ENCODE data around the gene ATIC.
A peak's percentile ranks its signal among the peaks of the same experiment; 100 is the strongest.
"Not testable (repeated sequence)": the region's sequence is repeated elsewhere in the genome, so short reads cannot be mapped to it uniquely, and the experiment has no call there.

ATIC gene

DNA sequence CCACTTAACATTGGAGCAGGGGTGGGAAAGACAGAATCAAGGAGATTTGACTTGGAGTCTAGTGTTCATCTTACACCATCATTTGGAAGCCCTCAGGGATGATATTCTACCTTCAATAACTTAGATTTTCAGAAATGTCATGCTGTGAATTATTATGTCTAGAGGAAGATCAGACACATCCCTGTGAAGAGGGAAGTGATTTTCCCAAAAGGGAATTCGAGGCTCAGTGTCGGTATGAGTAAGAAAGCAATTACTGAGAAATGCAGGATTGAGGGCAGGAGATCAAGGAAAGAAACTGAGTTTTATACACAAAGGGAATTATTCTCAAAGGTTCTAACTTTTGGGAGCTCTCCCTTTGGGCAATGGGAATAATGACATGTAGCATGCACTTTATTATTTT is 25.6 kb upstream of the ATIC start:
- H3K36me3 ChIP-seq (ENCODE audit: insufficient read depth, low read length) = no peaks in the 10 kb centered on the region
- H2AFZ ChIP-seq (ENCODE audit: low read depth, low read length) = no peak overlapping the region
- H3K4me3 ChIP-seq (ENCODE audit: low read length) = no peak overlapping the region
- no peaks in the 10 kb centered on the region for H3K27me3 ChIP-seq (ENCODE audit: insufficient read depth, low read length)
- no peaks in the 10 kb centered on the region for H3K9me3 ChIP-seq (ENCODE audit: low read length)
- no peaks in the 10 kb centered on the region for H3K4me1 ChIP-seq (ENCODE audit: insufficient read depth, low read length)

DNA sequence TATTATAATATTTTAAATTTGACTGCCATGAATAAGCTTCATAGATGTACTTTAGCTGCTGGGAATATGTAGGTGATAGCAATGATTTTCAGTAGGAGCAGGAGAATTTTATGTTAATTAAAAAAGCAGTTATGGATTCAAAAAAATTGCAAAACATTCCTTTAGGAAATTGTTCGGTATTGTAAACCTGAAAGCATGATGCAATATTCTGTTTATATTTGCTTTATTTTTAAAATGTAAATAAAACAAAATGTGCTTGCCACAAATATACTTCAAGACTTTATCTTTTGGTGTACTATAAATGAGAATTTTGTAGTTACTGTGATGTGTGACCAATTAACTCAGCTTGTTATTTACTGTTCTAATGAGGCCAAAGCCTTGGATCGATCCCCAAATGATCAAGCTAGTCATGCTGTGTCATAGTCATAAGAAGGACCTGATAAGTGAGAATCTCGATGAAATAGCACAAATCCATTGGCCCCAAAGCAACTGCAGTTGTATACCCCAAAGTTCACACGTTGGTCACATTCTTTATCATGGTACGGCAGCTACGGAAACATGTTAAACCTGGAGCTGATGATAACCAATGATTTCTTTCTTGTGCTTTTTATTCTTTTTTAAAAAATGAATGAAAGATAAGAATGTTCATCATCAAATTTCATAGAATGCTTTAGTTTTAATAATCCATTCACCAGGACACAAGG is 23.6 kb upstream of the ATIC start:
- no peaks in the 10 kb centered on the region for H3K36me3 ChIP-seq (ENCODE audit: insufficient read depth, low read length)
- no peak overlapping the region for H2AFZ ChIP-seq (ENCODE audit: low read depth, low read length)
- H3K4me3 ChIP-seq (ENCODE audit: low read length) = no peak overlapping the region
- H3K4me1 ChIP-seq (ENCODE audit: insufficient read depth, low read length) = no peaks in the 10 kb centered on the region
- H3K27me3 ChIP-seq (ENCODE audit: insufficient read depth, low read length) = no peaks in the 10 kb centered on the region
- no peaks in the 10 kb centered on the region for H3K9me3 ChIP-seq (ENCODE audit: low read length)

DNA sequence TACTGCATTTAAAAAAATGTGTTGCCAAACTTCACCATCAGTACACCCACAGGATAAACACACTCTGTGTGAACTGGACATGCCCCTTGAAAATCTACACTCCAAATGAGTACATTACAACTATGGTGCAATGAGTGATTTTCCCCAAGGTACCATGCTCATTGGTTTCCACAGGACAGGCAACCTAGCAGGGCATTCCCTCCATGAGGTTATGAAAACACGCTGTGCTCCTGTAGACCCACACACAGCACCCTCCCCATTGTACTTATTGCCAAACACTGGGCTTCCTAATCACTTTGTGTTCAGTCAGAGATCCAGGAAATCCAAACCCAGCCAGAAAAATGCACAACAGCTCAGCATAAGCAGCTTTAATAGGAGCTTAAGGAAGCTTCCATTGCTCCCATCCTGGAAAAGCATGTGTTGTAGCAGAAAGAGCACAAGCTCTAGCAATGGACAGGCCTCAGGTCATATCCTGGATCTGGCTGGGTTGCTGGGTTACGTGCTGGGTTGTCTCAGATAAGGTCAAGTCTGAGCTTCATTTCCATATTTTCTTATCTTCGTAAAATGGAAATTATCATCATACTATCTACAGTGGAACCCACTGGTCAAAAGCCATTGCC is 20.8 kb upstream of the ATIC start:
- no peaks in the 10 kb centered on the region for H3K27me3 ChIP-seq (ENCODE audit: insufficient read depth, low read length)
- no peaks in the 10 kb centered on the region for H3K4me1 ChIP-seq (ENCODE audit: insufficient read depth, low read length)
- H3K36me3 ChIP-seq (ENCODE audit: insufficient read depth, low read length) = no peaks in the 10 kb centered on the region
- no peak overlapping the region for H2AFZ ChIP-seq (ENCODE audit: low read depth, low read length)
- H3K4me3 ChIP-seq (ENCODE audit: low read length) = no peak overlapping the region
- H3K9me3 ChIP-seq (ENCODE audit: low read length) = no peaks in the 10 kb centered on the region

DNA sequence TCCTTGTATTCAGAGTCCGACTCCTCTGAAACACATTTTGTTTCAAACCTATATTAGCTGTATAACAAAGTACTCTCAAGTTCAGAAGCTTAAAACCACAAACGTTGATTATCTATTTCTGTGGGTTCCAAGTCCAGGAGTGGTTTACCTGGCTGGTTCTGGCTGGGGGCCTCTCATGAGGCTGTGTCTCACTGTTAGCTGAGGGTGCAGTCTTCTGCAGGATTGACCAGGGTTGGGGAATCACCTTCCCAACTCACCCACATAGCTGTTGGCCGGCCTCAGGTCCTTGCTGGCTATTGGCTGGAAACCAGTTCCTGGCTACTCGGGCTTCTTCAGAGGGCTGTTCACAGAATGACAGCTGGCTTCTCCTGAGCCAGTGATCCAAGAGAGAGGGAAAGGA is 18.0 kb upstream of the ATIC start:
- Histone ChIP-seq H3K9me3 (ENCODE audit: low read length) (no peaks in the 10 kb centered on the region), H3K4me1 (ENCODE audit: insufficient read depth, low read length) (no peaks in the 10 kb centered on the region), H3K27me3 (ENCODE audit: insufficient read depth, low read length) (no peaks in the 10 kb centered on the region), H3K36me3 (ENCODE audit: insufficient read depth, low read length) (no peaks in the 10 kb centered on the region), H2AFZ (ENCODE audit: low read depth, low read length) (no peak overlapping the region), H3K4me3 (ENCODE audit: low read length) (no peak overlapping the region)

DNA sequence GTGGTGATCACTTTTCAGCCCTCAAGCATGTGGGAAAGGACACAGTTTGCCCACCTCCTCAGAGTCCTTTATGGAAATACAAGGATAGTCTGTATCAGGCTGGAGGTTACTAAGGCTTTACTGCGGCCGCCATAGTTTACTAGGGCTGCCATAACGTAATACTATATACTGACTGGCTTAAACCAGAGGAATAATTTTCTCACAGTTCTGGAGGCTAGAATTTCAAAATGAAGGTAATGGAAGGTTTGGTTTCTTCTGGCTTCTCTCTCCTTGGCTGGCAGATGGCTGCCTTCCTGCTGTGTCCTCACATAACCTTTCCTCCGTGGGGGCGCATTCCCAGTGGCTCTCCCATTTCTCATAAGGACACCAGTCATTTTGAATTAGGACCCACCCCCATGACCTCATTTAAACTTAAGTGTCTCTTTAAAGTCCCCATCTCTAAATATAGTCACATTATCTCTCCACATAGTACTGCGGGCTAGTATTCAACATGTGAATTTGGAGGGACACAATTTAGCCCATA is 12.5 kb upstream of the ATIC start:
- no peaks in the 10 kb centered on the region for H3K27me3 ChIP-seq (ENCODE audit: insufficient read depth, low read length)
- H3K4me3 ChIP-seq (ENCODE audit: low read length) = no peak overlapping the region
- H2AFZ ChIP-seq (ENCODE audit: low read depth, low read length) = no peak overlapping the region
- H3K36me3 ChIP-seq (ENCODE audit: insufficient read depth, low read length) = no peaks in the 10 kb centered on the region
- H3K9me3 ChIP-seq (ENCODE audit: low read length) = peaks cover 1% of the 10 kb centered on the region
- H3K4me1 ChIP-seq (ENCODE audit: insufficient read depth, low read length) = no peaks in the 10 kb centered on the region

DNA sequence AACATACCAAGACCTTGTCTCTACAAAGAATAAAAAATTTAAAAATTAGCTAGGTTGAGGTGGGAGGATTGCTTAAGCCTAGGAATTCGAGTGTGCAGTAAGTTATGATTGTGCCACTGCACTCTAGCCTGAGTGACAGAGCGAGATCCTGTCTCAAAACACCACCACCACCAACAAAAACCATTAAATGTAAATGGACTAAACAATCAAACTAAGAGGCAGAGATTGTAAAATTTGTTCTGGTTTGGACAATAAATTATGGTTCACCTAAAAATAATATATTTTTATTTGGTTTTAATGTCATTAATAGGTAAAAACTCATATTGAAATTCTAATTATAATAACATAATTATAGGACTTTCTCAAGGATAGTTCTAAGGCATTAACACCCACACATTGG is 9.9 kb upstream of the ATIC start:
- Histone ChIP-seq H3K4me3 (ENCODE audit: low read length) (no peak overlapping the region), H3K27me3 (ENCODE audit: insufficient read depth, low read length) (no peaks in the 10 kb centered on the region), H3K4me1 (ENCODE audit: insufficient read depth, low read length) (no peaks in the 10 kb centered on the region), H3K9me3 (ENCODE audit: low read length) (peaks cover 1% of the 10 kb centered on the region), H3K36me3 (ENCODE audit: insufficient read depth, low read length) (no peaks in the 10 kb centered on the region), H2AFZ (ENCODE audit: low read depth, low read length) (no peak overlapping the region)

DNA sequence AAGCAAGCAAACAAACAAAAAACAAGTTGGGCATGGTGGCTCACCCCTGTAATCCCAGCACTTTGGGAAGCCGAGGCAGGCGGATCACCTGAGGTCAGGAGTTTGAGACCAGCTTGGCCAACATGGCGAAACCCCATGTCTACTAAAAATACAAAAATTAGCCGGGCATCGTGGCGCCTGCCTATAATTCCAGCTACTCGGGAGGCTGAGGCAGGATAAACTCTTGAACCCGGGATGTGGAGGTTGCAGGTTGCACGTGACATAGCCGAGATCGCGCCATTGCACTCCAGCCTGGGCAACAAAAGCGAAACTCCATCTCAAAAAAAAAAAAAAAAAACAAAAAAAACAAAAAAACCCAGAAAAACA is 617 bp upstream of the ATIC start:
- not testable (repeated sequence) for H3K9me3 ChIP-seq (ENCODE audit: low read length); H3K27me3 ChIP-seq (ENCODE audit: insufficient read depth, low read length); H3K36me3 ChIP-seq (ENCODE audit: insufficient read depth, low read length); H3K4me1 ChIP-seq (ENCODE audit: insufficient read depth, low read length)
- peak overlapping the region; percentile 37 for H3K4me3 ChIP-seq (ENCODE audit: low read length)
- peak overlapping the region; percentile 84 for H2AFZ ChIP-seq (ENCODE audit: low read depth, low read length)

DNA sequence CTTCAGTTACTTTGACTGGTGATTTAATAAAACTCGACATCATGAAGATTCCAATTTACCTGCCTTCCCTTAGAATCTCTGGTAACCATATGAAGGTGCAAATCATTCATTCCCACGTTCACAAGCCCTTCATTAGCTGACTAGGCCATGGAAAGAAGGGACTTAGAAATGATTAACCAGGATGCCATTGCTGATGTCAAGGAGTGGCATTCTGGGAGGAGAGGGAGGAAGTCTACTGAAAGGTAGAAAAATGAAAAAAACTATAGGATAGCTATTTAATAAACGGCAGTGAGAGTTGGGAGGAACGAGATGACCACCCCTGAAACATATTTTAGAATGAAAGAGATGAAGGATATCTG is 1.4 kb downstream of the ATIC start:
- H3K36me3 ChIP-seq (ENCODE audit: insufficient read depth, low read length) = no peaks in the 10 kb centered on the region

DNA sequence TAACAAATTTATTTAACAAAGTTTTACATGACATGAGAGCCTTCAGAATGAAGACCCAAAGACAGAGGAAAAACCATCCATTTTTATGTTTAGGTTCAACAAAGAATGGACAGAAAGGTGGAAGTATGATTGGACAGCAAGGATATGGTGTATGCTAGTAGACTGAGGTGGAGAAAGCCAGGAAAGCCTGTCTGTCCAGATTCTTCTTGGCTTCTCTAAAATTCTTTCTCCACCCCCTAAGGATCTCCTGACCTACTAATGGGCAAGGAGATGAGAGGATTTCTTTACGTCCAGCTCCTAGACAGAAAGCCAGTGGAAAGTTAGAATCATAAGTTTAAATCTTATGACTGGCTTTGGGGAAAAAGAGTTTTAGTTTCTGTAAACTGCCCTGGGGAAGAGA is 3.0 kb downstream of the ATIC start:
- Histone ChIP-seq H3K27me3 (ENCODE audit: insufficient read depth, low read length) (no peaks in the 10 kb centered on the region), H3K4me1 (ENCODE audit: insufficient read depth, low read length) (no peaks in the 10 kb centered on the region), H3K9me3 (ENCODE audit: low read length) (no peaks in the 10 kb centered on the region), H2AFZ (ENCODE audit: low read depth, low read length) (no peak overlapping the region), H3K4me3 (ENCODE audit: low read length) (no peak overlapping the region), H3K36me3 (ENCODE audit: insufficient read depth, low read length) (no peaks in the 10 kb centered on the region)

More for the DNA sequence above, 1.4 kb downstream of the ATIC start:
- H3K4me3 ChIP-seq (ENCODE audit: low read length) = no peak overlapping the region
- H2AFZ ChIP-seq (ENCODE audit: low read depth, low read length) = no peak overlapping the region
- no peaks in the 10 kb centered on the region for H3K9me3 ChIP-seq (ENCODE audit: low read length)
- H3K4me1 ChIP-seq (ENCODE audit: insufficient read depth, low read length) = no peaks in the 10 kb centered on the region
- no peaks in the 10 kb centered on the region for H3K27me3 ChIP-seq (ENCODE audit: insufficient read depth, low read length)

DNA sequence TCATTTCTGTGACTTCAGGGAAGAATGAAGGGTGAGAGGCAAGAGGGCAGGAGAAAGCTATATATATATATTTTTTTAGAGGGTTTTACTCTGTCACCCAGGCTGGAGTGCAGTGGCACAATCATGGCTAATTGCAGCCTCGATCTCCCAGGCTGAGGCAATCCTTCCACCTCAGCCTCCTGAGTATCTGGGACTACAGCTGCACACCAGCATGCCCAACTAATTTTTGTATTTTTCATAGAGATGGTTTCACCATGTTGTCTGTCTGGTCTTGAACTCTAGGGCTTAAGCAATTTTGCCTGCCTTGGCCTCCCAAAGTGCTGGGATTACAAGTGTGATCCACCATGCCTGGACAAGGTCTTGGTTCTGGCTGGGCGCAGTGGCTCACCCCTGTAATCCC is 3.4 kb downstream of the ATIC start:
- Histone ChIP-seq H3K4me1 (ENCODE audit: insufficient read depth, low read length) (no peaks in the 10 kb centered on the region), H3K27me3 (ENCODE audit: insufficient read depth, low read length) (no peaks in the 10 kb centered on the region), H2AFZ (ENCODE audit: low read depth, low read length) (no peak overlapping the region), H3K9me3 (ENCODE audit: low read length) (no peaks in the 10 kb centered on the region), H3K36me3 (ENCODE audit: insufficient read depth, low read length) (no peaks in the 10 kb centered on the region), H3K4me3 (ENCODE audit: low read length) (no peak overlapping the region)

DNA sequence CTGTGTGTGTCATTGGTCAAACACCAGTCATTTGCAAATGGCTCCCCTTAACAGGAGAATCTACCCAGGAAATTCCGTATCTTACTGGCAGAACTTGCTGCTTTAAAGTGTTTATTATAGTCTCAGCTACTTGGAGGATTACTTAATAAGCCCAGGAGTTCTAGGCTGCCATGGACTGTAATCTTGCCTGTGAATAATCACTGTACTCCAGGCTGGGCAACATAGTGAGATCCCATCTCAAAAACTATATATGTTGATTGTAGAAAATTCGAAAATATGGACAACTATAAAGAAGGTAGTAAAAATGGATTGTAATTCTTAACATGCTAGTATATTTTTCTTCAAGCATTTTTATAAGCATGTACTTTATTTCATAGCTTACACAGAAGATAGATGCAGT is 4.5 kb downstream of the ATIC start:
- no peak overlapping the region for H2AFZ ChIP-seq (ENCODE audit: low read depth, low read length)
- H3K27me3 ChIP-seq (ENCODE audit: insufficient read depth, low read length) = no peaks in the 10 kb centered on the region
- H3K36me3 ChIP-seq (ENCODE audit: insufficient read depth, low read length) = peaks cover under 1% of the 10 kb centered on the region
- H3K9me3 ChIP-seq (ENCODE audit: low read length) = no peaks in the 10 kb centered on the region
- H3K4me1 ChIP-seq (ENCODE audit: insufficient read depth, low read length) = no peaks in the 10 kb centered on the region
- no peak overlapping the region for H3K4me3 ChIP-seq (ENCODE audit: low read length)

DNA sequence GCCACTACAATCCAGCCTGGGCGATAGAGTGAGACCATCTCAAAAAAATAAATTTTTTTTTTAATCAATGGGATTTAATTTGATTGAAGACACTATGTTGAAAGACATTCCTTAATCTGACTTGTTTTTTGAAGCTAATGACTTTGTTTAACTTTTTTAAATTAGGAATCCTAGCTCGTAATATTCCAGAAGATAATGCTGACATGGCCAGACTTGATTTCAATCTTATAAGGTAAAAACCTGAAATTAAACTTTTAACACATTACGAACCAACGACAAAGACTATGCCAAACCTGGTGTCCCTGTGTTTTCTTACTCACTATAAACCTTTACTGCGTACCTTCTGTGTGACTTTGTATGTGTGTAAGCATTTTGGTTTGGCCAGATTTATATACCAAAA is 7.6 kb downstream of the ATIC start:
- Histone ChIP-seq H3K27me3 (ENCODE audit: insufficient read depth, low read length) (no peaks in the 10 kb centered on the region), H3K36me3 (ENCODE audit: insufficient read depth, low read length) (peaks cover 2% of the 10 kb centered on the region), H3K4me1 (ENCODE audit: insufficient read depth, low read length) (no peaks in the 10 kb centered on the region), H3K4me3 (ENCODE audit: low read length) (no peak overlapping the region), H2AFZ (ENCODE audit: low read depth, low read length) (no peak overlapping the region), H3K9me3 (ENCODE audit: low read length) (no peaks in the 10 kb centered on the region)

DNA sequence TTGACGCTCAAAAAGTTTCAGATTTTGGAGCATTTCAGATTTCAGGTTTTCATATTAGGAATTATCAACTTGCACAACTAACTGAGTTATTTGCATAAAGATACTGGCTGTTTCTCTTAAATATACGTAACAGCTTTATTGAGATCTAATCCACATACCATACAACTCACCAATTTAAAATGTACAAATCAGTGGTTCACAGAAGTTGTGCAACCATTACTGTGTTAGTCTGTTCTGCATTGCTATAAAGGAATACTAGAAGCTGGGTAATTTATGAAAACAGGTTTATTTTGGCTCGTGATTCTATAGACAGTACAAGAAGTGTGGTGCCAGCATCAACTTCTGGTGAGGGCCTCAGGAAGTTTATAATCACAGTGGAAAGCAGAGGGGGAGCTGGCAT is 8.2 kb downstream of the ATIC start:
- Histone ChIP-seq H3K4me3 (ENCODE audit: low read length) (no peak overlapping the region), H3K4me1 (ENCODE audit: insufficient read depth, low read length) (no peaks in the 10 kb centered on the region), H3K36me3 (ENCODE audit: insufficient read depth, low read length) (peaks cover 2% of the 10 kb centered on the region), H3K27me3 (ENCODE audit: insufficient read depth, low read length) (no peaks in the 10 kb centered on the region), H2AFZ (ENCODE audit: low read depth, low read length) (no peak overlapping the region), H3K9me3 (ENCODE audit: low read length) (no peaks in the 10 kb centered on the region)

DNA sequence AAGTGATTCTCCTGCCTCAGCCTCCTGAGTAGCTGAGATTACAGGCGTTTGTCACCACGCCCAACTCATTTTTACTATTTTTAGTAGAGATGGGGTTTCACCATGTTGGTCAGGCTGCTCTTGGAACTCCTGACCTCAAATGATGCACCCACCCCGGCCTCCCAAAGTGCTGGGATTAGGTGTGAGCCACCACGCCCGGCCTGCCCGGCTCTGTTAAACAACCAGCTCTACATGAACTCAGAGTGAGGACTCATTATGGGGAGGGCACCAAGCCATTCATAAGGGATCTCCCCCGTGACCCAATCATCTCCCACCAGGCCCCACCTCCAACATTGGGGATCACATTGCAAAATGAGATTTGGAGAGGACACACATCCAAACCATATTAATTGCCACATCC is 8.8 kb downstream of the ATIC start:
- peaks cover 2% of the 10 kb centered on the region for H3K36me3 ChIP-seq (ENCODE audit: insufficient read depth, low read length)
- no peaks in the 10 kb centered on the region for H3K27me3 ChIP-seq (ENCODE audit: insufficient read depth, low read length)
- H3K4me1 ChIP-seq (ENCODE audit: insufficient read depth, low read length) = no peaks in the 10 kb centered on the region
- no peak overlapping the region for H2AFZ ChIP-seq (ENCODE audit: low read depth, low read length)
- no peak overlapping the region for H3K4me3 ChIP-seq (ENCODE audit: low read length)
- H3K9me3 ChIP-seq (ENCODE audit: low read length) = no peaks in the 10 kb centered on the region
